Activated naive CD8-positive, alpha-beta T cell treated with anti-CD3 and anti-CD28 coated beads, Interleukin-2, amount 50 U/mL, for 24 hours (primary cell): Measurements from ENCODE around the gene MTFP1.
A peak's percentile ranks its signal among the peaks of the same experiment; 100 is the strongest.

Source experiments
- ATAC-seq: fragments of 150-1000 bp; cut with Tn5 transposase; one replicate; pipeline ENCODE4 v1.10.0; 2021
- DNase-seq: peaks from one replicate; pipeline ENCODE4 v3.0.0; 2021
- H3K27ac Mint-ChIP-seq: one replicate; pipeline ENCODE4 v1.8.0; 2021; ENCODE audit warnings: mild to moderate bottlenecking, mixed read lengths
- H3K27me3 Mint-ChIP-seq: one replicate; pipeline ENCODE4 v1.8.0; 2021; ENCODE audit warnings: mixed read lengths
- H3K36me3 Mint-ChIP-seq: one replicate; pipeline ENCODE4 v1.8.0; 2021; ENCODE audit warnings: low read depth, mixed read lengths
- H3K4me1 Mint-ChIP-seq: one replicate; pipeline ENCODE4 v1.8.0; 2021; ENCODE audit warnings: mixed read lengths
- H3K4me3 Mint-ChIP-seq: one replicate; pipeline ENCODE4 v1.8.0; 2021; ENCODE audit warnings: mild to moderate bottlenecking, moderate library complexity, mixed read lengths
- H3K9me3 Mint-ChIP-seq: one replicate; pipeline ENCODE4 v1.8.0; 2021; ENCODE audit warnings: mixed read lengths

The MTFP1 gene, protein sequence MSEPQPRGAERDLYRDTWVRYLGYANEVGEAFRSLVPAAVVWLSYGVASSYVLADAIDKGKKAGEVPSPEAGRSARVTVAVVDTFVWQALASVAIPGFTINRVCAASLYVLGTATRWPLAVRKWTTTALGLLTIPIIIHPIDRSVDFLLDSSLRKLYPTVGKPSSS

DNA sequence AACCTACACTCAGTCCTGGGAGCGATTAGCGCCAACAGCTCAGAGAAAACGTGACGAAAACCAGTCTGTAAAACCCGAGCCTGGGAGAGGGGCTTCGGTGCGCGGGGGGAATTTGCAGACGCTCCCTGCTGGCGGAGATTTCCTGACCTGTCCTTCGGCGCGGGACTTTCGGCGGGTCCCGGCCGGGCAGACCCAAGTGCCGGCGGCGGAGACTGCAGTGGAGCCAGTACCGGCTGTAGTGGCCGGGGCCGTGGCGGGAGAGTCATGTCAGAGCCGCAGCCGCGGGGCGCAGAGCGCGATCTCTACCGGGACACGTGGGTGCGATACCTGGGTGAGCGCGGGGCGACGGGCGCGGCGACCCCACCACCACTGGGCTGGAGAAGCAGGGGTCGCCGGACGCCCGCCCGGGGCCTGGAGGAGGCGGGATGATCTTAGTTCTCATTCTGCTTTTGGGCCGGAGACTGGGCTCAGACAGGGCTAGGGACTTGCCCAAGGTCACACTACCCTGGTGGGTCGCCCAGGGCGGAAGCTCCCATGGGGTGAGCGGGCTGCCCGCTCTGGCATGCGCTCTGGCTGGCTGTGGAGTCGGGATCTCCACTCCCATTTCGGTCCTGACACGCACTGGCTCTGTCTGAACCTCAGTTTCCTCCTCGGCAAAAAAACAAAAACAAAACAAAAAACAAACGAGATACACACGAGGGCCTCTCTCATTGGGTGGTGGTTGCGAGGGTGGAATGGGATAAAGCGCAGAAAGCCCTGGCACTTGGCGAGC, at the start of gene MTFP1:
Gene MTFP1 (plus strand): TSS at position 153 of the 772 bp plus-strand sequence. CDS start 112 bp downstream, at position 265.
- Mint-ChIP-seq H3K9me3 (no peaks in the 10 kb centered on the region), H3K27ac (peak within 1 kb of the TSS; percentile 99), H3K27me3 (no peaks in the 10 kb centered on the region), H3K4me1 (peaks cover 56% of the 10 kb centered on the region), H3K36me3 (peaks cover 33% of the 10 kb centered on the region), H3K4me3 (peak within 1 kb of the TSS; percentile 95)
- peak; percentile 60 for DNase-seq
- no peak for ATAC-seq

DNA sequence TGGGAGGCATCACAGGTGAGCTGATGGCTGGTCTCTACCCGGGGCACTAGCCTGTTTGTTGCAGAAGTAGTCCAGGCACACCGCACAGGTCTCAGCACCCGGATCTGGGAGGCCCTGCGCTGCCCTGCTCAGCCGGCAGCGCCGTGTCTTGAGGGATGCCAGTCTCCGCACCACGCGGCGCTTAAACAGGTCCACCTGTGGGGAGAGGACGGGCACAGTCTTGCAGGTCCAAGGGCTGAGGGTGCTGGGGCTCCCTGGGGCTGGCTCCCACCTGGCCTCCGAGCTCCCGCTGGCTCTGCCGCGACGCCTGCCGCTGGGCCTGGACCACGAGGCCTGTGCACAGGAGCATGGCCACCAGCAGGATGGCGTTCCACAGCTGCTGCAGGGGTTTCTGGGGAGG, 45.6 kb upstream of the MTFP1 start:
- no peaks in the 10 kb centered on the region for H3K9me3 Mint-ChIP-seq
- no peak overlapping the region for H3K4me3 Mint-ChIP-seq

DNA sequence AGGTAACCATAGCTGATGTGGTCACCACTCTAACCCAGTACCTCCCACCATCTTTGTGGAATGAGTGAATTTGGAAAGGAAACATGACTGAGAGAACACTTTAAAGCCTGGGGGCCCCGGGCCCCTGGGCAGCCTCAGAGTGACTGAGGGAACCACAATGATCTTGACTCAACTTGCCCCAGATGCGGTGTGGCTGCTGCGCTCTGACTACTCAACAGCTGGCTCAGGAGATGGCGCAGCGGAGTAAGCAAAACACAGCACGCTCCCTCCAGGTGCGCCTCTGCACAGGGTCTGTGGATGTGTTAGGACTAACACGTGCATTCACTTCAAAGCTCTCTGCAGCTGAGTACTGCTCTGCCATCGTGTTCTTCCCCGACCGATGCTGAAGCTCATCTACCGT, 44.3 kb upstream of the MTFP1 start:
- peak; percentile 80 for ATAC-seq
- no peak overlapping the region for H3K27ac Mint-ChIP-seq

More for the DNA sequence above, 45.6 kb upstream of the MTFP1 start:
- Mint-ChIP-seq H3K27ac (no peak overlapping the region), H3K27me3 (no peaks in the 10 kb centered on the region), H3K36me3 (no peaks in the 10 kb centered on the region), H3K4me1 (peaks cover 8% of the 10 kb centered on the region)
- no peak for DNase-seq
- ATAC-seq = no peak

DNA sequence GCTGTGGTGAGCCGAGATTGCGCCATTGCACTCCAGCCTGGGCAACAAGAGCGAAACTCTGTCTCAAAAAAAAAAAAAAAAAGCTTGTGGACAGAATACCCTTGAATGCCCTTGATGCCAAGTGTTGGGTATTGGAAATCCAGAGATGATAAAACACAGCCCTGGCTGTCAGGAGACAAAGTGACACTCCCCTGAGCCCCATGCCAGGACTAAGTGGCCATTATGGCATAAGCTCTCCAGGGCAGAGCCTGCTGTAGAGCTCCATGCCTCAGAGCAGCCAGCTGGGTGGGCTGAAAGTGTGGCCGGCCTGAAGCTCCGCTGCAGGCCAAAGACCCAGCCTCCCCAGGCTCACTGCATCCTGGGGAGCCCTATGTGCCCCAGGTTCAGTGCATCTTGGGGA, 43.2 kb upstream of the MTFP1 start:
- H3K36me3 Mint-ChIP-seq = no peaks in the 10 kb centered on the region
- no peak overlapping the region for H3K4me3 Mint-ChIP-seq
- no peak for DNase-seq
- no peaks in the 10 kb centered on the region for H3K27me3 Mint-ChIP-seq
- no peak for ATAC-seq
- H3K4me1 Mint-ChIP-seq = peaks cover 14% of the 10 kb centered on the region
- no peak overlapping the region for H3K27ac Mint-ChIP-seq
- H3K9me3 Mint-ChIP-seq = no peaks in the 10 kb centered on the region

More for the DNA sequence above, 44.3 kb upstream of the MTFP1 start:
- no peaks in the 10 kb centered on the region for H3K9me3 Mint-ChIP-seq
- H3K27me3 Mint-ChIP-seq = no peaks in the 10 kb centered on the region
- no peaks in the 10 kb centered on the region for H3K36me3 Mint-ChIP-seq
- peak; percentile 34 for DNase-seq
- H3K4me1 Mint-ChIP-seq = peaks cover 10% of the 10 kb centered on the region
- H3K4me3 Mint-ChIP-seq = no peak overlapping the region

DNA sequence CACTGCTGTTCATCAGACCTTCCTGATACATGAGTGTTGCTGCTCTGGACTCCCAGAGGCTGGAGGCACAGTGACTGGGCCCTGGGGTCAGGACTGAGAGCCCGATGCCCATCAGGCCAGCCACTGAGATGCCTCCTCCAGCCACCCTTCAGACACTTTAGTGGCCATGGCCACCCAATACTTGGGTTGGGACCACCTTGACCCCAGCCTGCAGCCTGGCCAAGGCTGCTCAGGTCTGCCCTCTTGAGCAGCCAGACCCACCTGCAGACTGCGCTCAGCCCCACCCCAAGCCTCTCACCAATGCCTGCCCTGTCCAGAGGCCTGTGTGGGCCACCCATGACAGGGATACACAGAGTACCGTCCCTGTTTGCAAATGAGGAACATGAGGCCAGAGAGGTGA, 42.5 kb upstream of the MTFP1 start:
- H3K4me1 Mint-ChIP-seq = peaks cover 17% of the 10 kb centered on the region
- H3K27me3 Mint-ChIP-seq = no peaks in the 10 kb centered on the region
- no peaks in the 10 kb centered on the region for H3K9me3 Mint-ChIP-seq
- DNase-seq (no peak), ATAC-seq (no peak)
- no peak overlapping the region for H3K27ac Mint-ChIP-seq
- H3K36me3 Mint-ChIP-seq = no peaks in the 10 kb centered on the region
- no peak overlapping the region for H3K4me3 Mint-ChIP-seq

DNA sequence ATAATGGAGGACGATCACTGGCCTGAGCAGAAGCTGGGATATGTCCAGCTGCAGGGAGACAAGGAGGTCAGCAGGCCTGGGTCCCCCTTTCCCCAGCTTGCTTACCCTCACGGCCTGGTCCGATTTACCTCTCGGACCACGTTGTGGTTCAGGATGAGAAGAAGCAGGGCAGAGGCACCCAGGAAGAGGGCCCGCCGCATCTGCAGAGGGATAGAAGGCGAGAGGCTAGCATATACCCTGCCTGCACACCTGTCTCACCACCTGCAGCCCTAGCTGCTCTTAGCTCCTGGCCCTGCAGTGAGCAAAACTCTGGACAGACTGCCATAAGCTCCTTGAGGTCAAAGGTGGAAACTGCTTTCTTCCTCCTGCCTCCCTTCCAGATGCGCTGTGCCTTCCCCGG, 39.6 kb upstream of the MTFP1 start:
- Mint-ChIP-seq H3K4me3 (peak overlapping the region; percentile 77), H3K4me1 (peaks cover 34% of the 10 kb centered on the region), H3K27ac (no peak overlapping the region), H3K27me3 (no peaks in the 10 kb centered on the region), H3K36me3 (no peaks in the 10 kb centered on the region), H3K9me3 (no peaks in the 10 kb centered on the region)
- DNase-seq = no peak
- ATAC-seq = no peak

DNA sequence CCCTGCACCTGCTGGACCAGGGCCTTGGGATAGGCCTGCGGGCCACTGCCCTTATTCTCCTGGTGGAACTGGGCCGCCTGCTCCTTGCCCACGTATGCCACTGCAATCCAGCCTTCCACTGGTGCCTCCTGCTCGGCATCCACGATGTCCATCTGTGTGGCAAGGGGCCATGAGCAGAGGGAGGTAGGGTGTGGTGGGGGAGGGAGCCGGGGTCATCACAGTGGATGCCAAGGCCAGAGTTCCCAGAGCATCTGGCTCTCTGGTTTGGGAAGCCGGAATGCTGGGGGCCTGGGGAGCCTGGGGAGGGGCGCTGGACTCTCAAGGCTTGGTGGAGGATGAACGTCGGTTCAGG, 39.0 kb upstream of the MTFP1 start:
- H3K27ac Mint-ChIP-seq = no peak overlapping the region
- H3K27me3 Mint-ChIP-seq = no peaks in the 10 kb centered on the region
- peaks cover 34% of the 10 kb centered on the region for H3K4me1 Mint-ChIP-seq
- H3K4me3 Mint-ChIP-seq = peak overlapping the region; percentile 77
- no peak for ATAC-seq
- no peaks in the 10 kb centered on the region for H3K36me3 Mint-ChIP-seq
- DNase-seq = no peak
- no peaks in the 10 kb centered on the region for H3K9me3 Mint-ChIP-seq

DNA sequence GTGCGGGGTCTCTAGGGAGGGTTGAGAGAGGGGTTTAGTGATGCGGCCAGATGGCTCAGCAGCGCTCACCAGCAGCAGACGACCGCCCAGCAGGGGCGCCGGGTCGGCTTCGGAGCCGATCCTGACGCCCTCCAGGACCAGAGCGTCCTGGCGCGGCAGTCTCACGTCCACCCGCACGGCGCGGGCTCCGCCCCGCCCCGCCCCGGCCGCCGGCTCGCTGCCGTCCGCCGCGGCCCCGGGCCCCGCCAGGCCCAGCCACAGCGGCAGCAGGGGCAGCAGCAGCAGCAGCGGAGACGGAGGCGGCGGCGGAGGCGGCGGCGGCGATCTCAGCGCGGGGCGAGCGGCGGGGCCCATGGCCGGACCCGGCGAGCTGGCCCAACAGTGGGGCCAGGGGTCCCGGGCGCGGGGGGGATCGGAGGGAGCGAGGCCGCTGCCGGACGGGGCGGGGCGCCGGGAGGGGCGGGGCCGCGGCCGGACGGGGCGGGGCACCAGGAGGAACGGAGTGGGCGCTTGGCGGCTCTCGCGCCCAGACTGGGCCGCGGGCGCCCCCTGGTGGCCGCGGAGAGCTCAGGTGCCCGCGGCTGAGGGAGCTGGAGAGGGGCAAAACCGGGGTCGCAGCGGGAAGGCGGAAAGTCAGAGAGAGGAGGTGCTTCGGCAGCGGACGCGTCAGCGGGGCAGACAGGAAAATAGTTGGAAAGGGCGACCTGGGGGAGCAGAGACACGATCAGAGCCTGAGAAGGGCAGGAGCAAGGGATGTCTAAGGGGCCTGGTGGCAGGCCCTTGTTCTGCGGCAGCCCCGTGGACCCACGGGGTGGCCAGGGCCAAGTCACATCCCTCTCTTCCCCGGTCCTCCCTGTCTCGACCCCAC, 38.4 kb upstream of the MTFP1 start, which contains the start of gene RNF215:
Gene RNF215 (minus strand): TSS at position 452 of the 868 bp plus-strand sequence. CDS start 98 bp downstream, at position 354.
- Mint-ChIP-seq H3K4me1 (peaks cover 40% of the 10 kb centered on the region), H3K27me3 (no peaks in the 10 kb centered on the region), H3K36me3 (no peaks in the 10 kb centered on the region), H3K9me3 (no peaks in the 10 kb centered on the region), H3K4me3 (peak within 1 kb of the TSS; percentile 77), H3K27ac (peak within 1 kb of the TSS; percentile 42)
- peak; percentile 69 for ATAC-seq
- peak; percentile 85 for DNase-seq

DNA sequence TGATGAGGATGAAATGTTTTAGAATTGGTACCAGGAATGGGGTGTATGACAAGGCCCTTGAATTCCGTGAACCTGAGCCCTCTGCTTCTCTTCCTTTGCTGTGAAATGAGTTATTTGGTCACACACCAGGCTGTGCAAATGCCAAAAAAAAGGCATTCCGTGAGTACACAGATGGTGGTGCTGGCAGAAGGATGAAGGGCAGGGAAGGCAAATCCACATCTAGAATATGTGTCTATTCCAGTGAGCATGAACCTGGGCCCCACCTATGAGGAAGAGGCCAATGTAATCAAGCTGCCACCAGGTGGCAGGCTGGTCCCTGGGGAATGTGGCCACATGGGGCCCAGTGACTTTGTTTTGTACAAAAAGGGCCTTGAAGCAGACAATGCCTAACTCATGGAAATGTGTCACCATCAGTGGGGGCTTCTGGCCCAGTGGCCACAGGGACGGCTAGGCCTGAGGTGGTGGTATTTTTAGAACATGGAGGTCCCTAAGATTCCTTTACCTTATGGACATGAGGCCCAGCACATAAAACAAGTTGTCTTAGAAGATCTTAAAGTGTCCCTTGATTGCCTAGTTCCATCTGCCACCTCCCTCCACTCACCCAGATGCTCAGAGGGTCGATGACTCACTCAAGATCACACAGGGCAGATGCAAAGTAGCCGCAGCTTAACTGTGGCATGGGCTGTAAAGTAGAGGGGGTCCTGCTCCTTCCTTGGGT, 34.4 kb upstream of the MTFP1 start:
- DNase-seq (peak; percentile 81), ATAC-seq (peak; percentile 73)
- Mint-ChIP-seq H3K9me3 (no peaks in the 10 kb centered on the region), H3K27me3 (no peaks in the 10 kb centered on the region), H3K4me3 (peak overlapping the region; percentile 1), H3K4me1 (peaks cover 56% of the 10 kb centered on the region), H3K27ac (peak overlapping the region; percentile 81), H3K36me3 (no peaks in the 10 kb centered on the region)

DNA sequence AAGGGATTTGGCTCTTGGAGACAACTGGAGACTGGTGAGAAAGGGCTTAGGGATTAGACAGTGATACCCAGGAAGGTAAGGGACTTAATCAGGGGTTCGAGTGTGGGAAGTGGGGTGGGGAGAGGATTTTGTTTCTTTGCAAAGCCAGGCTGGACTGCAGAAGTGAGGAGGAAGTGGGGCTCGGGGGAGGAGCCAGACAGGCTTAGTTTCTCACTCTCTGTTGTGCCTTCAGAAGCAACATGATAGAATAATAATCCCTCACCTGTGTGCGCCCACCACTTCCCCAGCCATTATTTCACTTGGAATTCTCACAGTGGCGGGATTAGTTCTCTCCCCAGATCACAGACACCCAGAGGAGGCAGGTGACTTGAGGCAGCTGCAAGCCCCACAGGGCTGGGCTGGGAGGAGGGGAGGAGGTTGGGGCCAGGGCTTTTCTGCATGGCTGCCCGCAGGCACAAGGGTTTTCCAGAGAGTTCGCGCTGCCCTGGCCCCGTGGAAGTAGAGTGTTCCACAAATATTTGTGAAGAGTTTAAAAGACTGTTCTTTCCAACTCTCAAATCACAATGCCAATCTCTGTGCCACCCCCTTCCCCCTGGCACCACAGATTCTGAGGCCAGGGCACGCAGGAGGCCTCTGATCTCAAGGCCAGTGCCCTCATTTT, 32.8 kb upstream of the MTFP1 start:
- Mint-ChIP-seq H3K4me1 (peaks cover 56% of the 10 kb centered on the region), H3K27ac (no peak overlapping the region), H3K9me3 (no peaks in the 10 kb centered on the region), H3K36me3 (no peaks in the 10 kb centered on the region), H3K27me3 (no peaks in the 10 kb centered on the region), H3K4me3 (no peak overlapping the region)
- no peak for ATAC-seq
- no peak for DNase-seq

DNA sequence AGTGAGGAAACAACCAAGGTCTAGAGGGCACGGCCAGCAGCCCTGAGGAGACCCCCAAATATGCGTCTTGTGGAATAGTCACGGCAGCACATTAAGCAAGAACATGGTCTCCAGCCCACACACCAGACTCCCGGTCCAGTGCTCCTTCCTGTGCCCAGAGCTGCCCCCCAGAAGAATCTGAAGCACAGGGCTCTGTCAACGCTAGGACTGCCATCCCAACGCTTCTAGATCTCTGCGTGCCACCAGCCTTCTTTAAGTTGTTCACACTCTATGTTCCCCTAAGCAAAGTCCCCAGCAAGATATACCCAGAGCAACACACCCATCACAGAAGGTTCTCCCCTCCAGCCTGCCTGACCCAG, 32.3 kb upstream of the MTFP1 start:
- Mint-ChIP-seq H3K27ac (peak overlapping the region; percentile 69), H3K9me3 (no peaks in the 10 kb centered on the region), H3K4me1 (peaks cover 60% of the 10 kb centered on the region), H3K36me3 (no peaks in the 10 kb centered on the region), H3K4me3 (no peak overlapping the region), H3K27me3 (no peaks in the 10 kb centered on the region)
- DNase-seq (no peak), ATAC-seq (no peak)

DNA sequence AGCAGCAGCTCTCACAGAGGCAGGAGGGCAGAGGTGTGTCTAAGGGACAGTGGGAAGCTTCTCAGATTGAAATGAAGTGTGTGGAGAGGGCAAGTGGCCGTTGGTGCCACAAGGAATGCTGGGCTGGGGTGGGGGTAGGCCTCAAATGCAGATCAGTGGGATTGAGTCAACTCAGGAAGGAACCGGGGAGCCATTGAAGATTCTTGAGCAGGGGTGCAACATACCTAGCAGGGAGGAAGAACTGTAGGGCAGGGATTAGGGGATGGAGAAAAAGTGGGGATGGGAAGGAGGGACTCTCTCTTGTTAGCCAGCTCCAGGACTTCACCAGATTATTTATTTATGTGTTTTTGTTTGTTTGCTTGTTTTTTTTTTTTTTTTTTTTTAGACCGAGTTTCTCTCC, 31.7 kb upstream of the MTFP1 start:
- no peak overlapping the region for H3K4me3 Mint-ChIP-seq

DNA sequence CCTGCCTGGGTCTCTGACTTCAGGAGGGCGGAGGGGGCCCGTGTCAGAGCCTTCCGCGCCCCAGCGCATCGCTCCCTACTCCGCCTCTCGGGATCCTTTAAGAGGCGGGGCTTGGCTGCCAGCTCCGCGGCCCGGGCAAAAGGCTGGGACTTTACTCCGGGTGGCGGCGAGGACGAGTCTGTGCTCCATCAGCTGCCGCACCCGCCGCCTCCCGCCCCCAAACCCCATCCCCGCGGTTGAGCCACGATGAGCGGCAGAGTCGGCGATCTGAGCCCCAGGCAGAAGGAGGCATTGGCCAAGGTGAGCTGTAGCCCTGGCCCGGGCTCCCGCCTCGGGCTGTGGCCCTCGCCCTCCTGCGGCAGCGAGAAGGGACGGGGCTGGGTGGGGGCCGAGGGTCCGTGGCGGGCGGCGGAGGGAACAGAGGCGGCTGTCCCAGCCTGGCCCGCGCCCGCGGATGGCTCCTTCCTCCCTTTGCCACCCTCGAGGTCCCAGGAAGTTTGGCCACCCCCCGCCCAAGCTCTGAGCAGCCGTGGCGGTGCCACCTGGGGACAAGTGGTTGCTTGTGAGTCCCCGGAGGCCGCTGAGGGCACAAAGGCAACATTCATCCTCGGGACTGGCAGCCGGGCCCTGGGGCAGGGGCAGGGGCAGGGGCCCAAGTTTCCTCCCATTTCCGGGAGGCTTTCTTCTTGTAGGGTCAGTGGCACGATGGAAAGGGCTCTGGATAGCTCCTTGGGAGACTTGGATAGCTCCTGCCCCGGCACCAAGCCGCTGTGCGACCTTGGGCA, 28.5 kb upstream of the MTFP1 start, which contains the start of gene SEC14L2:
Gene SEC14L2 (plus strand): TSS at position 148 of the 785 bp plus-strand sequence. CDS start 99 bp downstream, at position 247.
- peak; percentile 74 for DNase-seq
- Mint-ChIP-seq H3K4me1 (peaks cover 47% of the 10 kb centered on the region), H3K27ac (peak within 1 kb of the TSS; percentile 49), H3K9me3 (no peaks in the 10 kb centered on the region), H3K4me3 (peak within 1 kb of the TSS; percentile 84), H3K27me3 (no peaks in the 10 kb centered on the region), H3K36me3 (peaks cover 1% of the 10 kb centered on the region)
- peak; percentile 88 for ATAC-seq

More for the DNA sequence above, 31.7 kb upstream of the MTFP1 start:
- H3K27ac Mint-ChIP-seq = peak overlapping the region; percentile 69
- DNase-seq (no peak), ATAC-seq (no peak)
- peaks cover 1% of the 10 kb centered on the region for H3K36me3 Mint-ChIP-seq
- peaks cover 62% of the 10 kb centered on the region for H3K4me1 Mint-ChIP-seq
- H3K27me3 Mint-ChIP-seq = no peaks in the 10 kb centered on the region
- H3K9me3 Mint-ChIP-seq = no peaks in the 10 kb centered on the region
